Activated naive CD8-positive, alpha-beta T cell treated with anti-CD3 and anti-CD28 coated beads, Interleukin-2, amount 50 U/mL, for 24 hours (primary cell): ENCODE results near the gene DOCK7.
A peak's percentile ranks its signal among the peaks of the same experiment; 100 is the strongest.
"Not testable (repeated sequence)": the region's sequence is repeated elsewhere in the genome, so short reads cannot be mapped to it uniquely, and the experiment has no call there.

Experiments used
- ATAC-seq: fragments of 150-1000 bp; cut with Tn5 transposase; one replicate; pipeline ENCODE4 v1.10.0; 2021
- DNase-seq: peaks from one replicate; pipeline ENCODE4 v3.0.0; 2021
- H3K27ac Mint-ChIP-seq: one replicate; pipeline ENCODE4 v1.8.0; 2021; ENCODE audit warnings: mild to moderate bottlenecking, mixed read lengths
- H3K27me3 Mint-ChIP-seq: one replicate; pipeline ENCODE4 v1.8.0; 2021; ENCODE audit warnings: mixed read lengths
- H3K36me3 Mint-ChIP-seq: one replicate; pipeline ENCODE4 v1.8.0; 2021; ENCODE audit warnings: low read depth, mixed read lengths
- H3K4me1 Mint-ChIP-seq: one replicate; pipeline ENCODE4 v1.8.0; 2021; ENCODE audit warnings: mixed read lengths
- H3K4me3 Mint-ChIP-seq: one replicate; pipeline ENCODE4 v1.8.0; 2021; ENCODE audit warnings: mild to moderate bottlenecking, moderate library complexity, mixed read lengths
- H3K9me3 Mint-ChIP-seq: one replicate; pipeline ENCODE4 v1.8.0; 2021; ENCODE audit warnings: mixed read lengths

Gene DOCK7

GRCh38 chr1:62612770-62613169, 75.4 kb downstream of the DOCK7 start:
- no peaks in the 10 kb centered on the region for H3K9me3 Mint-ChIP-seq
- H3K27ac Mint-ChIP-seq, result no peak overlapping the region
- no peaks in the 10 kb centered on the region for H3K27me3 Mint-ChIP-seq
- H3K36me3 Mint-ChIP-seq, result peaks cover 5% of the 10 kb centered on the region
- no peak overlapping the region for H3K4me3 Mint-ChIP-seq
- DNase-seq (no peak), ATAC-seq (no peak)
- peaks cover 2% of the 10 kb centered on the region for H3K4me1 Mint-ChIP-seq

- ATAC-seq, H3K27ac Mint-ChIP-seq, H3K9me3 Mint-ChIP-seq, H3K36me3 Mint-ChIP-seq, H3K4me1 Mint-ChIP-seq, DNase-seq, H3K4me3 Mint-ChIP-seq, H3K27me3 Mint-ChIP-seq: not testable (repeated sequence)
These were observed 77.6 kb downstream of the DOCK7 start for GRCh38 chr1:62610588-62610987.

GRCh38 chr1:62608905-62609304, 79.3 kb downstream of the DOCK7 start:
- H3K9me3 Mint-ChIP-seq, result no peaks in the 10 kb centered on the region
- peaks cover 3% of the 10 kb centered on the region for H3K36me3 Mint-ChIP-seq
- DNase-seq, result no peak
- peaks cover 2% of the 10 kb centered on the region for H3K4me1 Mint-ChIP-seq
- no peaks in the 10 kb centered on the region for H3K27me3 Mint-ChIP-seq
- H3K27ac Mint-ChIP-seq, result no peak overlapping the region
- H3K4me3 Mint-ChIP-seq, result no peak overlapping the region
- ATAC-seq, result no peak

GRCh38 chr1:62601457-62601856, 86.7 kb downstream of the DOCK7 start:
- DNase-seq, result no peak
- H3K4me1 Mint-ChIP-seq, result peaks cover 3% of the 10 kb centered on the region
- no peak overlapping the region for H3K27ac Mint-ChIP-seq
- H3K27me3 Mint-ChIP-seq, result no peaks in the 10 kb centered on the region
- H3K4me3 Mint-ChIP-seq, result no peak overlapping the region
- no peaks in the 10 kb centered on the region for H3K9me3 Mint-ChIP-seq
- no peak for ATAC-seq
- peaks cover 4% of the 10 kb centered on the region for H3K36me3 Mint-ChIP-seq

- H3K4me1 Mint-ChIP-seq, result peaks cover 3% of the 10 kb centered on the region
- no peak overlapping the region for H3K4me3 Mint-ChIP-seq
- H3K36me3 Mint-ChIP-seq, result peaks cover 4% of the 10 kb centered on the region
- ATAC-seq (peak; percentile 36), DNase-seq (no peak)
- no peaks in the 10 kb centered on the region for H3K27me3 Mint-ChIP-seq
- no peaks in the 10 kb centered on the region for H3K9me3 Mint-ChIP-seq
- no peak overlapping the region for H3K27ac Mint-ChIP-seq
These were observed 89.1 kb downstream of the DOCK7 start for GRCh38 chr1:62599044-62599443.

GRCh38 chr1:62597281-62597680, 90.9 kb downstream of the DOCK7 start, which contains the start of gene ANGPTL3:
Gene ANGPTL3 (plus strand): TSS chr1:62597520. CDS start chr1:62597567, 47 bp downstream.
- peaks cover 4% of the 10 kb centered on the region for H3K36me3 Mint-ChIP-seq
- no peaks in the 10 kb centered on the region for H3K27me3 Mint-ChIP-seq
- no peak within 1 kb of the TSS for H3K4me3 Mint-ChIP-seq
- DNase-seq (no peak), ATAC-seq (no peak)
- no peak within 1 kb of the TSS for H3K27ac Mint-ChIP-seq
- peaks cover 3% of the 10 kb centered on the region for H3K4me1 Mint-ChIP-seq
- no peaks in the 10 kb centered on the region for H3K9me3 Mint-ChIP-seq

- Mint-ChIP-seq H3K36me3 (peaks cover 8% of the 10 kb centered on the region), H3K4me3 (no peak overlapping the region), H3K27me3 (no peaks in the 10 kb centered on the region), H3K9me3 (peaks cover 3% of the 10 kb centered on the region), H3K4me1 (peaks cover 3% of the 10 kb centered on the region), H3K27ac (no peak overlapping the region)
- DNase-seq (no peak), ATAC-seq (no peak)
These were observed 92.5 kb downstream of the DOCK7 start for GRCh38 chr1:62595647-62596046.

- Mint-ChIP-seq H3K27ac (no peak overlapping the region), H3K27me3 (no peaks in the 10 kb centered on the region), H3K4me3 (no peak overlapping the region), H3K4me1 (peaks cover under 1% of the 10 kb centered on the region), H3K36me3 (peaks cover 9% of the 10 kb centered on the region), H3K9me3 (peaks cover 3% of the 10 kb centered on the region)
- no peak for DNase-seq
- no peak for ATAC-seq
These were observed 94.3 kb downstream of the DOCK7 start for GRCh38 chr1:62593825-62594394.

GRCh38 chr1:62590970-62591368, 97.2 kb downstream of the DOCK7 start:
- no peak overlapping the region for H3K27ac Mint-ChIP-seq
- peaks cover 5% of the 10 kb centered on the region for H3K36me3 Mint-ChIP-seq
- no peak for DNase-seq
- no peaks in the 10 kb centered on the region for H3K4me1 Mint-ChIP-seq
- H3K9me3 Mint-ChIP-seq, result peaks cover 3% of the 10 kb centered on the region
- H3K27me3 Mint-ChIP-seq, result no peaks in the 10 kb centered on the region
- no peak overlapping the region for H3K4me3 Mint-ChIP-seq
- no peak for ATAC-seq

GRCh38 chr1:62590255-62590969, 97.8 kb downstream of the DOCK7 start:
- Mint-ChIP-seq H3K4me1 (no peaks in the 10 kb centered on the region), H3K36me3 (peaks cover 5% of the 10 kb centered on the region), H3K4me3 (no peak overlapping the region), H3K27me3 (no peaks in the 10 kb centered on the region), H3K27ac (no peak overlapping the region), H3K9me3 (peaks cover 3% of the 10 kb centered on the region)
- no peak for DNase-seq
- ATAC-seq, result no peak

- Mint-ChIP-seq H3K27me3 (no peaks in the 10 kb centered on the region), H3K4me1 (no peaks in the 10 kb centered on the region), H3K27ac (no peak overlapping the region), H3K36me3 (peaks cover 5% of the 10 kb centered on the region), H3K9me3 (peaks cover 3% of the 10 kb centered on the region), H3K4me3 (no peak overlapping the region)
- ATAC-seq, result no peak
- no peak for DNase-seq
These were observed 98.9 kb downstream of the DOCK7 start for GRCh38 chr1:62589321-62589720.

GRCh38 chr1:62588000-62588399, 100.2 kb downstream of the DOCK7 start:
- no peak for DNase-seq
- no peaks in the 10 kb centered on the region for H3K4me1 Mint-ChIP-seq
- H3K36me3 Mint-ChIP-seq, result peaks cover 5% of the 10 kb centered on the region
- no peak overlapping the region for H3K27ac Mint-ChIP-seq
- no peaks in the 10 kb centered on the region for H3K27me3 Mint-ChIP-seq
- H3K9me3 Mint-ChIP-seq, result peaks cover 3% of the 10 kb centered on the region
- no peak for ATAC-seq
- no peak overlapping the region for H3K4me3 Mint-ChIP-seq

GRCh38 chr1:62585469-62586155, 102.6 kb downstream of the DOCK7 start:
- peaks cover 6% of the 10 kb centered on the region for H3K36me3 Mint-ChIP-seq
- H3K4me1 Mint-ChIP-seq, result no peaks in the 10 kb centered on the region
- no peak overlapping the region for H3K27ac Mint-ChIP-seq
- no peak for DNase-seq
- ATAC-seq, result no peak
- no peak overlapping the region for H3K4me3 Mint-ChIP-seq
- H3K27me3 Mint-ChIP-seq, result no peaks in the 10 kb centered on the region
- peaks cover 5% of the 10 kb centered on the region for H3K9me3 Mint-ChIP-seq

- no peak overlapping the region for H3K27ac Mint-ChIP-seq
- DNase-seq, result no peak
- H3K4me3 Mint-ChIP-seq, result no peak overlapping the region
- H3K9me3 Mint-ChIP-seq, result peaks cover 15% of the 10 kb centered on the region
- no peaks in the 10 kb centered on the region for H3K4me1 Mint-ChIP-seq
- no peak for ATAC-seq
- no peaks in the 10 kb centered on the region for H3K27me3 Mint-ChIP-seq
- H3K36me3 Mint-ChIP-seq, result peaks cover 19% of the 10 kb centered on the region
These were observed 114.5 kb downstream of the DOCK7 start for GRCh38 chr1:62573675-62574074.

GRCh38 chr1:62572476-62572875, 115.7 kb downstream of the DOCK7 start:
- Mint-ChIP-seq H3K4me1 (no peaks in the 10 kb centered on the region), H3K4me3 (no peak overlapping the region), H3K27me3 (no peaks in the 10 kb centered on the region), H3K9me3 (peaks cover 19% of the 10 kb centered on the region), H3K36me3 (peaks cover 23% of the 10 kb centered on the region), H3K27ac (no peak overlapping the region)
- DNase-seq (no peak), ATAC-seq (no peak)
